Ascending aorta (tissue), 2 donors: ENCODE measurements around the gene NME5. TPM values are rescaled to one million over a fixed set of nuclear protein-coding genes. Genes with fewer than 3 reads are reported as not detected.

Experiments
- DNase-seq, 2 donors: peaks; one replicate each; pipeline ENCODE4 v3.0.0-alpha.2; 2019; ENCODE audit warnings: low spot score in 2 of 2
- H3K27ac ChIP-seq, 2 donors: fragments of 200-600 bp; sonication (generic); one replicate each; pipeline ENCODE4 v1.5.1; 2016 to 2017; ENCODE audit warnings: mild to moderate bottlenecking in 1 of 2
- H3K27me3 ChIP-seq: fragments of 200-600 bp; sonication (generic); one replicate; pipeline ENCODE4 v1.5.1; 2017
- H3K36me3 ChIP-seq, 2 donors: fragments of 200-600 bp; sonication (generic); one replicate each; pipeline ENCODE4 v1.5.1; 2016
- H3K4me1 ChIP-seq, 2 donors: fragments of 200-600 bp; sonication (generic); one replicate each; pipeline ENCODE4 v1.5.1; 2016 to 2017; ENCODE audit warnings: mild to moderate bottlenecking in 1 of 2
- H3K4me3 ChIP-seq, 2 donors: fragments of 200-600 bp; sonication (generic); one replicate each; pipeline ENCODE4 v1.5.1; 2016 to 2017; ENCODE audit warnings: mild to moderate bottlenecking in 1 of 2
- H3K9me3 ChIP-seq, 2 donors: fragments of 200-600 bp; sonication (generic); one replicate each; pipeline ENCODE4 v1.5.1; 2016
- intact Hi-C: fragments of 100-400 bp; cut with DNase I; formaldehyde crosslinking; loops from one replicate; pipeline ENCODE4 v1.15.1; 2023
- total RNA-seq: library from RNA; depleted of rRNA; stranded (reverse); fragments of >200 nt; gene quantifications from one replicate; pipeline ENCODE4 v1.1.0, GENCODE V29; 2016
- TF ChIP-seq, protein P1 (sequence below), 3 experiments: fragments of 200-600 bp in 2 of 3; fragments of 450-650 bp in 1 of 3; sonication (generic) in 2 of 3; IDR thresholded peaks; one replicate each; pipeline ENCODE4 v1.5.1; 2016 to 2019; ENCODE audit warnings: antibody characterized with exemption in 3 of 3, mild to moderate bottlenecking in 1 of 3, moderate library complexity in 1 of 3

The NME5 gene
- total RNA-seq, 1 donor from 2014 or later: not detected

DNA sequence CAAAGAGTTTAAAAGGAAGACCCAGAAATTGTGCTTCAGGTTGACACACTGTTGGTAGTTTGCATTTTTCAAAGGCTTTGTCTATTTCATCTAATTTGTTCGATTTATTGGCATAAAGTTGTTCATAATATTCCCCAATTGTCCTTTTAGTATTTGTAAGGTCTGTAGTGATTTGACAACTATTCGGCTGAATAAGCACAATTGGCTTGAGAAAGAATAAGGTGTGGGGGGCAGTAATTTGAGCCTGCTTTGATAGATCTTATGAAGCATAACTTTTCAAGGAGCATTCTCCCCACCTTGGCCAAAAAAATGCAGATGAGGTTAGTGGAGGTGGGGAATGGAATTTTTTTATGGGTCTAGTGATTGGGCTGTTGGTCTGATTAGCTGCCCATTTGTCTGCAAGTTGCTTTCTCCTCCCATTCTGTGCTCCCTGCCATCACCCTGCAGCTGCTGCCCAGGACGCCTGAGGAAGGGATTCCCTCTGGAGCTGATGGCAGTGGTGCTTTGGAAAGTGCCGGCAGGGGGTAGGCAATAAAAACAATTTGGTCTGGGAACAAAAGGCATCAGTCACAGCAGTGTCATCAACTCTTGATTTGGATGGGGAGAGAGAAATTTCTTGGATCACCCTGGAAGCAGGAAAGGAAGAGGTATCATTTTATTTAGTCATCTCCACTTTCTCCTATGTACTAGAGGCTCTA is 28.8 kb downstream of the NME5 start:
- no peak for DNase-seq
- Histone ChIP-seq H3K36me3 (no peaks in the 10 kb centered on the region), H3K4me1 (no peaks in the 10 kb centered on the region), H3K27me3 (no peaks in the 10 kb centered on the region), H3K4me3 (no peak overlapping the region), H3K27ac (no peak overlapping the region), H3K9me3 (no peaks in the 10 kb centered on the region)
- TF ChIP-seq, protein P1, sequence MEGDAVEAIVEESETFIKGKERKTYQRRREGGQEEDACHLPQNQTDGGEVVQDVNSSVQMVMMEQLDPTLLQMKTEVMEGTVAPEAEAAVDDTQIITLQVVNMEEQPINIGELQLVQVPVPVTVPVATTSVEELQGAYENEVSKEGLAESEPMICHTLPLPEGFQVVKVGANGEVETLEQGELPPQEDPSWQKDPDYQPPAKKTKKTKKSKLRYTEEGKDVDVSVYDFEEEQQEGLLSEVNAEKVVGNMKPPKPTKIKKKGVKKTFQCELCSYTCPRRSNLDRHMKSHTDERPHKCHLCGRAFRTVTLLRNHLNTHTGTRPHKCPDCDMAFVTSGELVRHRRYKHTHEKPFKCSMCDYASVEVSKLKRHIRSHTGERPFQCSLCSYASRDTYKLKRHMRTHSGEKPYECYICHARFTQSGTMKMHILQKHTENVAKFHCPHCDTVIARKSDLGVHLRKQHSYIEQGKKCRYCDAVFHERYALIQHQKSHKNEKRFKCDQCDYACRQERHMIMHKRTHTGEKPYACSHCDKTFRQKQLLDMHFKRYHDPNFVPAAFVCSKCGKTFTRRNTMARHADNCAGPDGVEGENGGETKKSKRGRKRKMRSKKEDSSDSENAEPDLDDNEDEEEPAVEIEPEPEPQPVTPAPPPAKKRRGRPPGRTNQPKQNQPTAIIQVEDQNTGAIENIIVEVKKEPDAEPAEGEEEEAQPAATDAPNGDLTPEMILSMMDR (IDR thresholded peaks at IDR 0.05): no peak
- intact Hi-C loops: no loop called here

DNA sequence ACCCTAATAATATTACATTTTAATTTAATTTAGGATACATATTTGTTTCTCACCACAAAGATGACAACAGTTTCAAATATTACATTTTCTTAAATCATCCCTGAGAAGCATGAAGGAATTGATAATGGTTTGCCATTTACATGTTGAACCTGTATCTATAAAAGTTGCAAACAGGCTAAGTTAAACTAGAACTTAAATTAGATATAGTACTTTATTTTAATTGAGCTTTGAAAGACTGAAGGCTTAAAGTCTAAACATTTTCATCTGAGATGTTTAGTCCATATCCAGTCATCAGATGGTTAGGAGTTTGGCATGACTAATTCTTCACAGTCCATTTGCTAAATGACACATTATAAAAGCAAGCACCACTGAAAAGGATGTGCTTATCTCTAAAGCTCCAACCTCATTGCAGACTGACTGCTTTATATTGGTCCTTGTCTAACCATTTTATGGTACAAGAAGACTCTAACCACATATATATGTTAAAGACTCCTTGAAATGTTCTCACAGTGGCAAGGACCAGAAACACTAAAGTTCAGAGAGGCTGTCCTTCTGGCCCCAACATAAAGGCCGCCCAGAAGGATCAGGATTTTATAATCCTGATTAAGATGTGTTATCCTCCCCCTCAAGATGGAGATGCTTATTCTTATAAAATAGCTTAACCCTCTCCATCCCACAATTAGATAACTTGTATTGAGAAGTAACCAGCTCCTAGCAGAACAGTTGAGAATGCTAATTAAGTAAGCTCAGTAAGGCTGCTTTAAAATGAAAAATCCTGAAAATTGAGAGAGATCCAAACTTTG is 29.6 kb downstream of the NME5 start:
- no peak for DNase-seq
- TF ChIP-seq, protein P1 (IDR thresholded peaks at IDR 0.05): no peak
- intact Hi-C loops: no loop called here
- H3K27ac ChIP-seq: no peak overlapping the region
- H3K9me3 ChIP-seq: no peaks in the 10 kb centered on the region
- H3K4me3 ChIP-seq: no peak overlapping the region
- no peaks in the 10 kb centered on the region for H3K27me3 ChIP-seq
- H3K36me3 ChIP-seq: no peaks in the 10 kb centered on the region
- no peaks in the 10 kb centered on the region for H3K4me1 ChIP-seq

DNA sequence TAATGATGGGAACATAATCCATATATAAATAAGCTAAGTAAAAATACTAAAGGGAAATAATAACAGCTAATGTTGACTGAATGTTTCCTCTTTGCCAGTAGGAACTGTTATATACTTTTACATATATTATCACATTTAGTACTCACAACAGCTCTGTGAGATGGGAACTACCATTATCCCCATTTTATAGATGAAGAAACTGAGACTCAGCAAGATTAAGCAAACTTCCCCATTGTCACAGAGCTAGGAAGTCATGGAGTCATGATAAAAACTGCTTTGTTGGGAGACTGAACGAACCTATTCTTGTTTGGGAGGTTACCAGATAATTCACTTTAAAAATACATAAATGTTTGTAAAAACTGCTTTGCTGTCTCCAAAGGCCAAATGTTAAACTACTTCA is 32.0 kb downstream of the NME5 start:
- intact Hi-C loops: no loop called here
- H3K27ac ChIP-seq: no peak overlapping the region
- no peaks in the 10 kb centered on the region for H3K27me3 ChIP-seq
- no peaks in the 10 kb centered on the region for H3K9me3 ChIP-seq
- TF ChIP-seq, protein P1 (IDR thresholded peaks at IDR 0.05): no peak
- no peaks in the 10 kb centered on the region for H3K4me1 ChIP-seq
- DNase-seq: no peak
- H3K36me3 ChIP-seq: no peaks in the 10 kb centered on the region
- H3K4me3 ChIP-seq: no peak overlapping the region

DNA sequence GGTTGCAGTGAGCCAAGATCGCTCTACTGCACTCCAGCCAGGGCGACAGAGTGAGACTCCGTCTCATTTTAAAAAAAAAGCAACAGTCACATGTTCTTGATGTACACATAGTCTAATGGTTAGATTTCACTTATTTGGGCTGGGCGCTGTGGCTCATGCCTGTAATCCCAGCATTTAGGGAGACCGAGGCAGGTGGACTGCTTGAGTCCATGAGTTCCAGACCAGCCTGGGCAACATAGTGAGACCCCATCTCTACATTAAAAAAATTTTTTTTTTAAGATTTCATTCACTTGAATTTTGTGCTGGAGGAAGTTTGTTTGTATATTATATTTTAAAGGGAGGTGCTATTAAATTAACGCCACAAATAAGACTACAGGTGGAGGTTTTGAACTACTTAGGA is 33.5 kb downstream of the NME5 start:
- no peak for DNase-seq
- no peaks in the 10 kb centered on the region for H3K4me1 ChIP-seq
- H3K9me3 ChIP-seq: no peaks in the 10 kb centered on the region
- TF ChIP-seq, protein P1 (IDR thresholded peaks at IDR 0.05): no peak
- no peaks in the 10 kb centered on the region for H3K27me3 ChIP-seq
- no peaks in the 10 kb centered on the region for H3K36me3 ChIP-seq
- no peak overlapping the region for H3K27ac ChIP-seq
- intact Hi-C loops: no loop called here
- H3K4me3 ChIP-seq: no peak overlapping the region

DNA sequence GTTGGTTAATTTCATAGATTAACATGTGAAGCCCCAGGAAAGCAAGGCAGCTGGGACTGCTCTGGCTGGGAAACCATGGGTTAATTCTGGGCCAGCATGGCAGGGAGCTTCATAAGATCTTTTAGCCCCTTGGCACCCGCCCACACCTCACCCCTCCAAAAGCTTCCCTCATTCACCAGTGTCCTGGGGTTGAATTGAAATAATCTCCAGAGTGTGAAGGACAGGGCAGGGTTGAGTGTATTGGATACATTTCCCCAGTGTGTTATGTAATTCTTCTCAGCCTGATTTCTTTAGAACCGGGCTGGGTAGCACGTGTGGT is 36.0 kb downstream of the NME5 start:
- DNase-seq: no peak
- Histone ChIP-seq H3K4me1 (no peaks in the 10 kb centered on the region), H3K4me3 (no peak overlapping the region), H3K27me3 (no peaks in the 10 kb centered on the region), H3K9me3 (no peaks in the 10 kb centered on the region), H3K36me3 (no peaks in the 10 kb centered on the region), H3K27ac (no peak overlapping the region)
- intact Hi-C loops: no loop called here
- TF ChIP-seq, protein P1 (IDR thresholded peaks at IDR 0.05): no peak
